Measurements from ENCODE around the gene PSMB7.
A peak's percentile ranks its signal among the peaks of the same experiment; 100 is the strongest.

PSMB7 gene

DNA sequence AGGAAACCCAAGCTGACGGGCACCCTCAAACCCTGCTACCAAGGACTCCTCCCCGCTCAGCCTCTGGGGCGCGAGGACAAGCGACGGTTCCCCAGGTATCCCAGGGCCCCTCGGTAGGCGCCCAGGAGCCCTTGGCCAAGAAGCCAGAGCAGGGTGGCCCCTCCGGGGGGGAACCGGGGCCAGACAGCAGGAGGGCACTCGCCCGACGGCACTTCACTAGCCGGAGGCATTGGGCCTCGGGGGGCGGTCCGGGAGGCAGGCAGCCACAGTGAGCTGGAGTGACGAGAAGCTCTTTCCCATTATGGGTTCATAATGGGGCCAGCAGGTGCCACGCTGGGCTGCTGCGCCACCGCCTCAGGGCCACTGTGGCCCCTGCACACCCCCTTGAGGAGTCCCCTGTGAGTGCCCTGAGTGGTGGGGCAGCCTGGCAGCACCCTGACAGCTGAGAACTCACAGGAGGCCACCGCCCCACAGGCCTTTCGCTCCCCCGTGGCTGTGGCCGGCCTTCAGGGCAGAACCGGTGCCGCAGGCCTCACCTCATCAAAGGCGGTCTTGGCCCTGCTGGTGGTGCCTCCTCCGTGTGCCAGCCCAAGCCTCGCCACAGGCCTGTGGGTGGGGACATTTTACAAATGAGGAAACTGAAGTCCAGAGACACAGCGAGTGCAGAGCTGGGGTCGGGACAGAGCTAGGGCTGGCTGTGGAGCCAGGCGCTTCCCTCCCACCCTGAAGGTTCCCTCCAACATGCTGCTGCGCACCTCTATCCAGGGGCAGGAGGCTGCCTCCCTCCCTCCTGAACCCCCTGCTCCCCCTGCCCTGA is 68.7 kb downstream of the PSMB7 start:
- no peak for DNase-seq (ENCODE audit: low read depth)

GRCh38 chr9:124345751-124346281 is 69.4 kb downstream of the PSMB7 start:
- no peak overlapping the region for H3K4me3 ChIP-seq (replicated peaks; ENCODE audit: low read depth, low read length)
- DNase-seq (ENCODE audit: low read depth) = no peak
- no peak for TF ChIP-seq CTCF (IDR thresholded peaks at IDR 0.05; ENCODE audit: low read length, missing control alignments)

More for the DNA sequence above, 68.7 kb downstream of the PSMB7 start:
- no peak for TF ChIP-seq CTCF (IDR thresholded peaks at IDR 0.05; ENCODE audit: low read length, missing control alignments)
- H3K4me3 ChIP-seq (replicated peaks; ENCODE audit: low read depth, low read length) = no peak overlapping the region

DNA sequence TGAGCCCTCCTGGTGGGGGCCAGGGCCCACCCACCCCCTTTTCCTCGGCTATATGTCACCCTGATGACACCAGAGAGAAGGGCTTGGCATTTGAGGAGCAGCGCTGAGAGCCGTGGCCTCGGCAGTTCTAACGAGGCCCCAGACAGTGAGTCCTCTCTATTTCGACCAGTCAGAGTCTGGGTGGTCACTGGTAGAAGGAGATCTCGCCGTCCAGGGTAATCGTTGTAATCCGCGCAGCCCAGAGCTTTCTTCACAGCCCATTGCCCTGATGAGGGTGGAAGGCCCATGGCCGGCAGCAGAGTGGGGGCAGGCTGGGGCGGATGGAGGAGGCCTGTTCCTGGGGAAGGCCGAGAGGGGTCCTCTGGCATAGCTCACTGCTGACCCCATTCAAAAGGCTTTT is 70.2 kb downstream of the PSMB7 start:
- DNase-seq (ENCODE audit: low read depth) = no peak
- no peak overlapping the region for H3K4me3 ChIP-seq (replicated peaks; ENCODE audit: low read depth, low read length)
- TF ChIP-seq CTCF (IDR thresholded peaks at IDR 0.05; ENCODE audit: low read length, missing control alignments) = no peak

GRCh38 chr9:124344291-124345050 is 70.8 kb downstream of the PSMB7 start:
- H3K4me3 ChIP-seq (replicated peaks; ENCODE audit: low read depth, low read length) = no peak overlapping the region
- DNase-seq (ENCODE audit: low read depth) = no peak
- no peak for TF ChIP-seq CTCF (IDR thresholded peaks at IDR 0.05; ENCODE audit: low read length, missing control alignments)

- no peak for DNase-seq (ENCODE audit: low read depth)
- TF ChIP-seq CTCF (IDR thresholded peaks at IDR 0.05; ENCODE audit: low read length, missing control alignments) = no peak
- H3K4me3 ChIP-seq (replicated peaks; ENCODE audit: low read depth, low read length) = no peak overlapping the region
Measured at GRCh38 chr9:124343533-124344290, 71.5 kb downstream of the PSMB7 start.

DNA sequence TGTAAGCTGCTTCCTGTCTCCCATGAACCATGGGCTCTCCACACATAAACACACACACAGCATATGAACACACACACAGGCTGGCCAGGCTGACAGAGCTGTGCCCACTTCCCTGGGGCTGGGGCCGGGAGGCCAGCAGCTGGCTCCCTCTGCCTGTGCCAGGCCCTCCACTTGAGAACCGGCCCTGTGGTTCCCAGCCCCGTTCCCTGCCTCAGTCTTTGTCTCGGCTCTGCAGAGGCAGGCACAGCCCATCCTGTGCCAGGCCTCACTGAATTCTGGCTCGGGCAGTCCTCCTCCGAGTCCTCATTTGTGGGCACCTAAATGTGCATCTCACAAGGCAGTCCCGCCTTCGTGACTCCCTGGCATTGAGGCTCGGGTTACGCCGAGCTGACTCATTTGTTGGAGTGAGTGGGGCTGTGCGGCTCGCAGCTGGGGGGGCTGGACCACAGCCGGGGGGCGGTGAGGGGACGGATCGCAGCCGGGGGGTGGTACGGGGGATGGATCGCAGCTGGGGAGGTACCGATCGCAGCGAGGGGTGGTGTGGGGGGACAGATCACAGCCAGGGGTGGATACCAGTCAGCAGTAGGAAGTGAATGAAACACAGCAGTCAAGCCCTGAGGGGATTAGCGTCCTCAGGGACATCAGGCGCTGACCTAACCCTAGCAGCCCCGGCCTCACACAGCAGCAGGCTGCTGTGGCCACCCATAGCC is 72.3 kb downstream of the PSMB7 start:
- H3K4me3 ChIP-seq (replicated peaks; ENCODE audit: low read depth, low read length) = no peak overlapping the region
- peak; percentile 79 for DNase-seq (ENCODE audit: low read depth)
- no peak for TF ChIP-seq CTCF (IDR thresholded peaks at IDR 0.05; ENCODE audit: low read length, missing control alignments)
